ENCODE measurements around the gene TBCD. TPM values are rescaled to one million over a fixed set of nuclear protein-coding genes. Genes with fewer than 3 reads are reported as not detected.

TBCD gene
- total RNA-seq, 1 donor from 2014 or later: 59.8 TPM

GRCh38 chr17:82797061-82797460, 45.2 kb downstream of the TBCD start:
- Mint-ChIP-seq H3K4me1 (ENCODE audit: low read depth) (peaks cover 8% of the 10 kb centered on the region), H3K27me3 (ENCODE audit: low read depth) (no peaks in the 10 kb centered on the region), H3K9me3 (ENCODE audit: low read depth) (no peaks in the 10 kb centered on the region), H3K36me3 (ENCODE audit: low read depth) (peaks cover 12% of the 10 kb centered on the region), H3K27ac (ENCODE audit: unreplicated experiment) (no peak overlapping the region), H3K4me3 (ENCODE audit: unreplicated experiment) (no peak overlapping the region)
- no peak for DNase-seq (ENCODE audit: low spot score)
- TF ChIP-seq CTCF (IDR thresholded peaks at IDR 0.05): no peak

- no peaks in the 10 kb centered on the region for H3K9me3 Mint-ChIP-seq (ENCODE audit: low read depth)
- no peak overlapping the region for H3K27ac Mint-ChIP-seq (ENCODE audit: unreplicated experiment)
- DNase-seq (ENCODE audit: low spot score): no peak
- H3K4me3 Mint-ChIP-seq (ENCODE audit: unreplicated experiment): no peak overlapping the region
- peaks cover 12% of the 10 kb centered on the region for H3K36me3 Mint-ChIP-seq (ENCODE audit: low read depth)
- H3K27me3 Mint-ChIP-seq (ENCODE audit: low read depth): no peaks in the 10 kb centered on the region
- TF ChIP-seq CTCF (IDR thresholded peaks at IDR 0.05): no peak
- peaks cover 10% of the 10 kb centered on the region for H3K4me1 Mint-ChIP-seq (ENCODE audit: low read depth)
Observed at GRCh38 chr17:82798752-82799151, 46.9 kb downstream of the TBCD start.

- H3K4me3 Mint-ChIP-seq (ENCODE audit: unreplicated experiment): no peak overlapping the region
- H3K27ac Mint-ChIP-seq (ENCODE audit: unreplicated experiment): no peak overlapping the region
- no peaks in the 10 kb centered on the region for H3K27me3 Mint-ChIP-seq (ENCODE audit: low read depth)
- no peak for DNase-seq (ENCODE audit: low spot score)
- peaks cover 6% of the 10 kb centered on the region for H3K4me1 Mint-ChIP-seq (ENCODE audit: low read depth)
- TF ChIP-seq CTCF (IDR thresholded peaks at IDR 0.05): no peak
- peaks cover 12% of the 10 kb centered on the region for H3K36me3 Mint-ChIP-seq (ENCODE audit: low read depth)
- no peaks in the 10 kb centered on the region for H3K9me3 Mint-ChIP-seq (ENCODE audit: low read depth)
Observed at GRCh38 chr17:82799591-82799990, 47.7 kb downstream of the TBCD start.

- no peak for TF ChIP-seq CTCF (IDR thresholded peaks at IDR 0.05)
Observed at GRCh38 chr17:82800885-82801284, 49.0 kb downstream of the TBCD start.

GRCh38 chr17:82801377-82801970, 49.6 kb downstream of the TBCD start:
- Mint-ChIP-seq H3K36me3 (ENCODE audit: low read depth) (peaks cover 14% of the 10 kb centered on the region), H3K27me3 (ENCODE audit: low read depth) (no peaks in the 10 kb centered on the region), H3K9me3 (ENCODE audit: low read depth) (no peaks in the 10 kb centered on the region), H3K4me1 (ENCODE audit: low read depth) (peaks cover 6% of the 10 kb centered on the region), H3K27ac (ENCODE audit: unreplicated experiment) (no peak overlapping the region), H3K4me3 (ENCODE audit: unreplicated experiment) (no peak overlapping the region)
- no peak for DNase-seq (ENCODE audit: low spot score)
- no peak for TF ChIP-seq CTCF (IDR thresholded peaks at IDR 0.05)

More at GRCh38 chr17:82800885-82801284, 49.0 kb downstream of the TBCD start:
- no peaks in the 10 kb centered on the region for H3K27me3 Mint-ChIP-seq (ENCODE audit: low read depth)
- H3K36me3 Mint-ChIP-seq (ENCODE audit: low read depth): peaks cover 12% of the 10 kb centered on the region
- H3K4me1 Mint-ChIP-seq (ENCODE audit: low read depth): peaks cover 6% of the 10 kb centered on the region
- no peaks in the 10 kb centered on the region for H3K9me3 Mint-ChIP-seq (ENCODE audit: low read depth)
- DNase-seq (ENCODE audit: low spot score): no peak
- H3K27ac Mint-ChIP-seq (ENCODE audit: unreplicated experiment): no peak overlapping the region
- no peak overlapping the region for H3K4me3 Mint-ChIP-seq (ENCODE audit: unreplicated experiment)
